ENCODE measurements around the gene RALGPS2.

RALGPS2 gene

GRCh38 chr1:178724728-178725465 is at the start of gene RALGPS2:
Gene RALGPS2, plus strand, starts transcription at chr1:178725244. Its CDS starts 51,521 bp downstream, at chr1:178776765.
- DNase-seq = peak; percentile 74

DNA sequence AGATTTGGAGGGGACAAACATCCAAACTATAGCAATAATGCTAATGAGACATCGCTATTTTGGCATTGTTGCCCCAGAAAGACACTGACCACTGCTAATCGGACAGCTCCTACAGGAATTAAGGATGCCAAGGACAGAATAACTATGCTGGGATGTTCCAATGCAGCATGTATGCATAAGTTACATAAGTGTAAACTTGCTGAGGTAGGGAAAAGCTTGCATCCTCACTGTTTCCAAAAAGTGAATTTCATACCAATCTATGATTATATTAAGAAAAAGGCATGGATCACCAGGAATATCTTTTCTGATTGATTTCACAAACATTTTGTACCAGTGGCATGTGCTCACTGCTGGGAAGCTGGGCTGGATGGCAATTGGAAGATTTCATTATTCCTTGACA is 45.8 kb upstream of the RALGPS2 start:
- no peak for DNase-seq

- no peak for DNase-seq
Measured at GRCh38 chr1:178682429-178682828, 42.6 kb upstream of the RALGPS2 start.

GRCh38 chr1:178682886-178683285 is 42.2 kb upstream of the RALGPS2 start:
- no peak for DNase-seq

DNA sequence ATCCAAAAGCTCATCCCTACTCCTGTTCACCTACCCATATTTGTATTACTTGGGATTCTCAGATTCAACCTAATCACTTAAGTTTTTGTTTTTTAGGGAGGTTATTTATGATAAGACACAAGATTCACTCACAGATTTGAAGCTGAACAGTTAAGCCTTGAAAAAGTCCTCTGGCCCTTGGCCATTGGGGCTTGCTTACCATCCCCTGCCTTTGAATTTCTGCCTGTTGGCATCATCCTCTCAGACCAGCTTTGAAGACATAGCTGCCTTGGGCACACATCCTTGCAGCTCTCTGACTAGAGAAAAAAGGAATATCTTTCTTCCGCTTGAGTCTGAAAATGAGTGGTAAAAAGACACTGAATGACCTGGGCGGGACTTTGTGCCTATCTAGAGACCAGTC is 41.8 kb upstream of the RALGPS2 start:
- DNase-seq = no peak

GRCh38 chr1:178684111-178684510 is 40.9 kb upstream of the RALGPS2 start:
- DNase-seq = no peak

DNA sequence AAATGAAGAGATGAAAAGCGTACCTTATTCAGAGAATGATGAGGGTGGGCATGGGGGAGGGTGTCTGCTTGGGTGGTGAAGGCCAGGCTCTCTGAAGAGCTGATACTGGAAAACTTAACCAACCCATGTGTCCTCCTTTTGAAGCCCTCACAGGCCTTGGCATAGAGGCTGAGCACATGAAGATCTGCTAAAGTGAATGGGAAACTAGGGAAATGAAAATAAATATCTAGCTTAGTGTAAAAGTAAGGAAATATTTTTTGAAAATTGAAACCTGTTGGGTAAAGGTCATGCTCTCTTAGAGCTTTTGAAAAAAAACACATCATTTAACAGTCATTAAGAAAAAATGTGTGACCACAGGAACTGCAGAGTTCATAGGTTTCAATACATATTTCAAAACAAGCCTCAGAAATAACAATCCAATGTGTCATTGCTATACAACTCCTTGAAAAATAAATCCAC is 40.5 kb upstream of the RALGPS2 start:
- DNase-seq = no peak

GRCh38 chr1:178686407-178686806 is 38.6 kb upstream of the RALGPS2 start:
- DNase-seq = no peak

DNA sequence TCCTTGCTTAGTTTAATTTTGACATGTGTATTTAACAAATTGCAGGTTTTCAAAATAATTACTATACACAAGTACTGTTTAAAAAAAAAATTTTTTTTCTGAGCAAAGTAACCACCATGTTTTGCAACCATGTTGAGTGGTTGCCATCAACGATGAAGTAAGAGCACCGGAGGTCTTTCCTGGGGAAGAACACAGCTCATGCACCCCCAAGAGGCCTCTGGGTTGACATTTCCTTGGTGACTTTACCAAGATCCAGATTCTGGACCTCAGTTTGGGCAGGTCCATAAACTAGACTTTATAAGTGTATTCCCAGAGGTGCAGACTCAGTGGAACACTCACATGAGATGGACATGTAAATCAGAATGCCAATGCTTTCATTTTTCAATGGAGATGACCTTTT is 36.8 kb upstream of the RALGPS2 start:
- DNase-seq = no peak

GRCh38 chr1:178689769-178690168 is 35.3 kb upstream of the RALGPS2 start:
- DNase-seq = no peak

DNA sequence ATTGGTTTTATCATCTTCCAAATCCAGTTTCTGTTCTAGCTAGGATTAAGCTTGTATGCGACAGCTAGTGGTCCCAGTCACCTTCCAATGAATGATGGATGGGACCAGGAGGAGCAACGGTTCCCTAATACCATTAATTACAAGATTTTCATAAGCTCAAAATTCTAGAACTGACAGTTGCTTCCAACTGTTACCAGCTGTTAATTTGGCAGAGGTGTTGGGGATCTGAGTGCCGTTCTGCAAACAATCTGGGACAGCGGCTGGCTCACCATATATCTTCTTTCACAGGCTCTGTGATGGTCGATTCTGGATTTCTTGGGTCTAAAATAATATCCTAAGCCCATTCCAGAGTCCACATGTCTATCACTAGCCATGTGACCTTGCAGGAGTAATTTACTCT is 34.5 kb upstream of the RALGPS2 start:
- DNase-seq = no peak

- DNase-seq = no peak
Measured at GRCh38 chr1:178692564-178693327, 32.3 kb upstream of the RALGPS2 start.

DNA sequence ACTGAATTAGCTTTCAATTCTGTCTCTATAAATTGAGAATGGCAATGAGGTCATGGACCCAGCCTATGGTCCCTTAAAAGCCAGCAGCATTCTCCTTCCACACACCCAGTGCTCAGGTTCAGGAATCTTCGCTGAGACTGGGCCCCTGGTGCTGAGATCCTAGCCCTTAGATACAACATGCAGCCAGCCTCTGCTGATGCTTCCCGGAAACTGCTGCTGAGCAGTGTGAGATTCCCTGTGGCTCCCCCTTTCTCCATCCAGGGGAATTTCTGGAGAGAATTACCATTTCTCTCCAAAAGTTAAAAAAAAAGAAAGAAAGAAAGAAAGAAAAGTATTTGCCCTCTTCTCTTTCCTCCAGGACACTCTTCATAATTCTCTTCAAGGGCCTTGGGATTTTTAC is 31.7 kb upstream of the RALGPS2 start:
- no peak for DNase-seq

DNA sequence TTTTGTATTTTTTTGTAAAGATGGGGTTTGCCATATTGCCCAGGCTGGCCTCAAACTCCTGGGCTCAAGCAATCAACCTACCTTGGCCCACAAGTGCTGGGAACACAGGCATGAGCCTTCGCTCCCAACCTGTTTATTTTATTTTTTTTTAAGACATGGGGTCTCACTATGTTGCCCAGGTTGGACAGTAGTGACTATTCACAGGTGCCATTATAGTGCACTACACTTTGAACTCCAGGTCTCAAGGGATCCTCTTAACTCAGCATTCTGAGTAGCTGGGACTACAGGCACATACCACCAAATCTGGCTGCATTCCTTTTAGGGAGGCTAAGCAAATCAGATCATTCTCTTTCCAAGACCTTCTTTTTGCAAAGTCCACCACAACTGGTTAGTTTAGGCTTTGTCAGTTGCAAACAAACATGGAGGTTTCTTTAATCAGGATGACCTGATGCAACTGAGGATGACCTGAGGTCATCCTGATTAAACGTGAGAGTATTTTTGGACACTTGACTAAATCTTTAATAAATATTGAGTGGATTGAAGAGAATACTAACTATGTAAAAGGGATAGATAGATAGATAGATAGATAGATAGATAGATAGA is 30.0 kb upstream of the RALGPS2 start:
- DNase-seq = no peak

DNA sequence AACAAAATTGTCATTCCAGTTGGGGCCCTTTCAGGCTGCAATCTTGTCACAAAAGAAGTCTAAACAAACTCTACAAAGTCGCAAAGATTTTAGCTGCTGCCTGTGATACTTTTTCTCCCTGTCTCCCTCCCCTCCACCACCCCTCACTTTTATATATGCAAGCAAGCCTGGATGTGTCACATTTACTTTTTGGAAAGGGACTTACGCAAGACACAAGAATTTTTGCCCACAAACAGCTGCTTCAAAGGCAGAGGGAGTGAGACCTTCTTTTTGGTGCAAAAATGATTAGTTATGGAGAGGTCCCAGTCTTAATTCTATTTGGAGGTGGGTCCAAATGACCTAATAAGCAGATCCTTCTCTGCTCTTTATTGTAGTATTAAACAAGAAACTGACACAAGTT is 22.9 kb upstream of the RALGPS2 start:
- DNase-seq = no peak

GRCh38 chr1:178704833-178705232 is 20.2 kb upstream of the RALGPS2 start:
- DNase-seq = no peak

GRCh38 chr1:178706432-178706831 is 18.6 kb upstream of the RALGPS2 start:
- no peak for DNase-seq

DNA sequence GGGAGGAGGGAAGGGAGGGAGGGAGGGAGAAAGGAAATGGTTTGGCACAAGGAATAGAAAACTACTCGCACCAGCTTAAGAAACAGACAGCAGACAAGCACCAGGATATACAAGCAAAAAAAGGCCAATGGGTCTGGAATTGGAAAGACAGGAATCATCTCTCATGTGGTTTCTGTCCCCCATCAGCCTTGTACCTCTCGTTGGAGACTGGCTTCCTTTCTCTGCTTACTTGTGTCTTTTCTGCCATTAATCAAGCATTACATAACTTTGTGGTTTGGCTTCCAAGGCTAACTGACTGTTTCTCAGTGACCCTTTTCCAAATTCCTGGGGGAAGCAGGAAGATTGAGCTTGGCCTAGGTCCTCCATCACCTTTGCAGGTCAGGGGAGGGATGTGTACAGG is 11.8 kb upstream of the RALGPS2 start:
- no peak for DNase-seq

DNA sequence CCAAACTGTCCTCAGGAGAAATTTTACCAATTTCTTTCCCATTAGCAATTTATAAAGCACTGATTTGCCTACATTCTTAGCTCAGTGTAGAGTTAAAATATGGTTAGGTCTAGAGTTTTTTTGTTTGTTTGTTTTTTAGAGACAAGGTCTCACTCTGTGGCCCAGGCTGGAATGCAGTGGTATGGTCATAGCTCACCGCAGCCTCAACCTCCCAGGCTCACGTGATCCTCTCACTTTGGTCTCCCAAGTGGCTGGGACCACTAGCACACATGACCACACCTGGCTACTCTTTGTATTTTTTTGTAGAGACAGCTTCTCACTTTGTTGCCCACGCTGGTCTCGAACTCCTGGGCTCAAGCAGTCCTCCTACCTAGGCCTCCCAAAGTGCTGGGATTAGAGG is 10.6 kb upstream of the RALGPS2 start:
- no peak for DNase-seq

DNA sequence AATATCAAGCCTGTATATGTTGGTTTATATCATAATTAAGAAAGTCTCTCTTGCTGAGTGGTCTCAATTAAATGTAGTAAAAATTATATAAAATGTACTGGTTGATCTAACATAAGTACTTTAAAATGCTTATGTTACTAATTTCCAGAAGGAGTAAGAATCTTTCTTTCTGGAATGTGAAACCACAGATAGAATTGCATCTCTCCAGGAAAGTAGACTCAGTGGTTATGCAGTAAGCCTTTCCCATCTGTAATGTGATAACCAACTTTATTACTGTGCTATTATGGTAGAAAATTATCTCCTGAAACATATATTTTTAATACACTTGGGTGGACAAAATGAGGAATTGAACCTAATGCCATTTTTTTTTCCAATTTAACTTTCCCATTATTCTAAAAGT is 8.9 kb upstream of the RALGPS2 start:
- DNase-seq = no peak

GRCh38 chr1:178718520-178718919 is 6.5 kb upstream of the RALGPS2 start:
- DNase-seq = no peak

DNA sequence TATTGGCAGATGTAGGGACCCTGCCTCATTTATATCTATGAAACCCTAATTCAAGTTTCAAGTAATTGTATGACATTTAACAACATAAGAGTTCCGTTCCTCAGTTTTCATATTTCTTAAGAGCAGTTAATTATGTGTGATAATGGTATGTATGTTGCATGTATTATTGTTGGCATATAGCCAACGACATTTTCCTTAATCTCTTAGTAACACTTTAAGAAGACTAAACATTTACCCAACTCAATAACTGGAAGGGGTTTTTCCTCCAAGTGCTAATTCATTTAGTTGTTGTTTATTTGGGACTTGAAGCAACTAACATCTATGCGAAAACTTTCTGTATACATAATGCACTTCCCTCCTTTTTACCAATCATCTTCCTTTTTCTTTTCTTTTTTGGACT is 1.5 kb upstream of the RALGPS2 start:
- DNase-seq = no peak

DNA sequence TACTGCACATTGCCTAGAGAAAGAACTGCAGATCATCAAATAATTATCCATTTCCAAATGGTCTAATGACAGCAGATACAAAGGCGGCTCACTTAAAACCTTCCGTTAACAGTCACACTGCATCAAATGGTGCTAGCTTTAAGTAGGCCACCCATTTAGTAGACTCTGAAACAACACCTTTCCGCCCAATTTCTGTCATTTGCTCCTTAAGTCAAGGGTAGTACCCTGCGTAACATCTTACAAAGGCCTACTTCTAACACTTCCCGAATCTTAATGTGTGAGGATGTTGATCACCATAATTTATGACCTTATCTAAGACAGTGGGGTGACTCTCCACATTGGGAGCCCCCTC is 692 bp upstream of the RALGPS2 start:
- no peak for DNase-seq

DNA sequence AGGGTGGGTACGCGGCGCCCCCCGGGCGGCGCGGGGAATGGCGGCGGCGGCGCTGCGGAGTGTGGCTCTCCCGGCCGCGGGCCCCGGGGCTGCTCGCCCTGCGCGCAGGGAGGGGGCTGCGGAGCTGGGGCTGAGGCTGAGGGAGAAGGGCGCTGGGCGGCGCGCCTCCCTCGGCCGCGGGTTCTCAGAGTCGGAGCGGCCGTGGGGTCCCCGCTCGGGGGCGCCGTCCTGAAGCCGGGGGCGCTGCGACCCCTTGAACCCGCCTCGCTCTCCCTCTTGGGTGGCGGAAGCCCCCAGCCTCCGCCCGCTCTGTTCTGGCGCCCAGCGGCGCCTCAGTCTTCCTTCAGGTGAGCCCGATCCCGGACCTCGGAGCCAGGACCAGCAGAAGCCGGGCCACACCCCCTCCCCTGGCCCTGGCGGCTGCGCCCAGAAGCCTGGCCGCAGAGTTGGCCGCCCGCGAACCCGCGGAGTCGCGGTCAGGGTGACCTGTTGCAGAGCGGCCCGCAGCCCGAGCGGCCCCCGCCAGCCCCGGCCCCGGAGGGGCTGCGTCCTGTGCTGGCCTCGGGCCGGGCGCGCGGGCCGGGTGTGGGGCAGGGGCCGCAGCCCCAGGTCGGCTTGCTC is 532 bp downstream of the RALGPS2 start:
- peak; percentile 29 for DNase-seq

Data from activated naive CD4-positive, alpha-beta T cell treated with anti-CD3 and anti-CD28 coated beads, Interleukin-2, amount 50 U/mL, for 16 hours (primary cell).